ENCODE data around the gene WIPF3.

DNA sequence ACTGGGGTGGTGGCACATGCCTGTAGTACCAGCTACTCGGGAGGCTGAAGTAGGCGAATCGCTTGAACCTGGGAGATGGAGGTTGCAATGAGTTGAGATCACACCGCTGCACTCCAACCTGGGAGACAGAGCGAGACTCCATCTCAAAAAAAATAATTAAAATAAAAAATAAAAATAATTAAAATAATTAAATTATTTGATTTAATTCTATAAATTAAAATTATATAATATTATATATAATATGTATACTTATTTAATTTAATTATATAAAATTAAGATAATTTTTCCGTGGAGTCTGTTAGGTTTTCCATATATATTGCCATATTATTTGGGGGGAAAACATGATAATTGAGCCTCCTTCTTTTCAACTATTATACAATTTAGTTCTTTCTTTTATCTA is 12.0 kb downstream of the WIPF3 start:
- TF ChIP-seq CTCF (IDR thresholded peaks at IDR 0.05) (no peak), EP300 (IDR thresholded peaks at IDR 0.05) (no peak), POLR2A (IDR thresholded peaks at IDR 0.05) (no peak)

Measured in gastroesophageal sphincter (tissue), 3 donors.